Activated naive CD8-positive, alpha-beta T cell treated with anti-CD3 and anti-CD28 coated beads, Interleukin-2, amount 50 U/mL, for 24 hours (primary cell): ENCODE results near the gene THBS2.
A peak's percentile ranks its signal among the peaks of the same experiment; 100 is the strongest.
"Not testable (repeated sequence)": the region's sequence is repeated elsewhere in the genome, so short reads cannot be mapped to it uniquely, and the experiment has no call there.

Source experiments
- ATAC-seq: fragments of 150-1000 bp; cut with Tn5 transposase; one replicate; pipeline ENCODE4 v1.10.0; 2021
- DNase-seq: peaks from one replicate; pipeline ENCODE4 v3.0.0; 2021
- H3K27ac Mint-ChIP-seq: one replicate; pipeline ENCODE4 v1.8.0; 2021; ENCODE audit warnings: mild to moderate bottlenecking, mixed read lengths
- H3K27me3 Mint-ChIP-seq: one replicate; pipeline ENCODE4 v1.8.0; 2021; ENCODE audit warnings: mixed read lengths
- H3K36me3 Mint-ChIP-seq: one replicate; pipeline ENCODE4 v1.8.0; 2021; ENCODE audit warnings: low read depth, mixed read lengths
- H3K4me1 Mint-ChIP-seq: one replicate; pipeline ENCODE4 v1.8.0; 2021; ENCODE audit warnings: mixed read lengths
- H3K4me3 Mint-ChIP-seq: one replicate; pipeline ENCODE4 v1.8.0; 2021; ENCODE audit warnings: mild to moderate bottlenecking, moderate library complexity, mixed read lengths
- H3K9me3 Mint-ChIP-seq: one replicate; pipeline ENCODE4 v1.8.0; 2021; ENCODE audit warnings: mixed read lengths

THBS2 gene

DNA sequence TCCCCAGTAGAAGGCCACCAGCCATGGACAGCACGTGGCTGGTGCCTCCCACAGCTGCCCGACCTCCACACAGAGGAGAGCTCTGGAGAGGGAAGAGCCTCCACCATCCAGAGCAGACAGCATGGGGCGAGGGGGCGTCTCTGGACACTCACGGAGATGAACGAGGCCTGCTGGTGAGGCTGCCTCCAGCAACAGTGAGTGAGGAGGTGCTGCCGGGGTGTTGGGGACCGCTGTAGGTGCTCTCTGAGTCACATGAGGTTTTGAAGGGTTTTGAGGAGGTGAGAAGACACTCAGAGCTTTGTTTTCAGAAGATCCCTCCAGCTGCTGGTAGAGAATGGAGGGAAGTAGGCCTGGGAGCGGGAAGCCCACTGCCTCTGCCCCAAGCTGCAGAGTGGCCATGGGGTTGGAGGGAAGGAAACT is 65.6 kb downstream of the THBS2 start:
- Mint-ChIP-seq H3K36me3 (no peaks in the 10 kb centered on the region), H3K27ac (no peak overlapping the region), H3K9me3 (no peaks in the 10 kb centered on the region), H3K27me3 (no peaks in the 10 kb centered on the region), H3K4me1 (peaks cover 6% of the 10 kb centered on the region), H3K4me3 (no peak overlapping the region)
- no peak for DNase-seq
- ATAC-seq, result peak; percentile 38

GRCh38 chr6:169186496-169187169 is 67.0 kb downstream of the THBS2 start:
- H3K9me3 Mint-ChIP-seq, result no peaks in the 10 kb centered on the region
- no peak overlapping the region for H3K27ac Mint-ChIP-seq
- peaks cover 6% of the 10 kb centered on the region for H3K4me1 Mint-ChIP-seq
- DNase-seq (no peak), ATAC-seq (no peak)
- no peaks in the 10 kb centered on the region for H3K36me3 Mint-ChIP-seq
- H3K4me3 Mint-ChIP-seq, result no peak overlapping the region
- H3K27me3 Mint-ChIP-seq, result no peaks in the 10 kb centered on the region

GRCh38 chr6:169185692-169186485 is 67.8 kb downstream of the THBS2 start:
- Mint-ChIP-seq H3K9me3 (no peaks in the 10 kb centered on the region), H3K4me1 (peaks cover 6% of the 10 kb centered on the region), H3K27ac (no peak overlapping the region), H3K27me3 (no peaks in the 10 kb centered on the region), H3K4me3 (no peak overlapping the region), H3K36me3 (no peaks in the 10 kb centered on the region)
- ATAC-seq (no peak), DNase-seq (no peak)

DNA sequence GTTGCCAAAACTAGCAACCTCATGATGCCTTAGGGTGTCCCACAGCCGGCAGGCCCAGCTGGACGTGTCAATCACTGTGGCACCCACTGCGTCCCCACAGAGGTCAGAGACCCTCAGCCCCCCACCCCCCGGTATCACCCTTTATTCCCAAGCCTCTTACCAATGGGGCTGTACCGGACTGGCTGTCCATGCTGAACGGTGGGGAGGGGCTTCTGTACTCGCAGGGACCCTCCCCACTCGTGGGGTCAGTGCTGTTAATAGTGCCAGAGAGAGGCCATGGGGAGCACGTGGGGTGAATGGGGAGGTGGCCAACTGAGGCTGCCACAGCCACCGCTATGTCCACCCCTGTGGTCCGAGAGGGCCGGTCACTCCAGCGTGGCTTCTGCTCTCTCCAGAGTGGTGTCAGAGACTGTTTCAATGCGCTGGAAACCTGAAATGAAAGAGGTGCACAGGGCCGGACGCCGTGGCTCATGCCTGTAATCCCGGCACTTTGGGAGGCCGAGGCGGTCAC is 68.6 kb downstream of the THBS2 start:
- H3K9me3 Mint-ChIP-seq, result no peaks in the 10 kb centered on the region
- H3K27ac Mint-ChIP-seq, result no peak overlapping the region
- H3K27me3 Mint-ChIP-seq, result no peaks in the 10 kb centered on the region
- no peaks in the 10 kb centered on the region for H3K36me3 Mint-ChIP-seq
- peaks cover 6% of the 10 kb centered on the region for H3K4me1 Mint-ChIP-seq
- DNase-seq, result no peak
- H3K4me3 Mint-ChIP-seq, result no peak overlapping the region
- ATAC-seq, result no peak

- ATAC-seq (no peak), DNase-seq (no peak)
- Mint-ChIP-seq H3K4me3 (no peak overlapping the region), H3K36me3 (no peaks in the 10 kb centered on the region), H3K9me3 (no peaks in the 10 kb centered on the region), H3K27me3 (no peaks in the 10 kb centered on the region), H3K27ac (no peak overlapping the region), H3K4me1 (peaks cover 6% of the 10 kb centered on the region)
These were observed 69.2 kb downstream of the THBS2 start for GRCh38 chr6:169184419-169184818.

- Mint-ChIP-seq H3K4me3 (no peak overlapping the region), H3K27ac (no peak overlapping the region), H3K36me3 (no peaks in the 10 kb centered on the region), H3K9me3 (no peaks in the 10 kb centered on the region), H3K4me1 (peaks cover 3% of the 10 kb centered on the region), H3K27me3 (peaks cover 5% of the 10 kb centered on the region)
- no peak for DNase-seq
- no peak for ATAC-seq
These were observed 70.4 kb downstream of the THBS2 start for GRCh38 chr6:169183233-169183632.

DNA sequence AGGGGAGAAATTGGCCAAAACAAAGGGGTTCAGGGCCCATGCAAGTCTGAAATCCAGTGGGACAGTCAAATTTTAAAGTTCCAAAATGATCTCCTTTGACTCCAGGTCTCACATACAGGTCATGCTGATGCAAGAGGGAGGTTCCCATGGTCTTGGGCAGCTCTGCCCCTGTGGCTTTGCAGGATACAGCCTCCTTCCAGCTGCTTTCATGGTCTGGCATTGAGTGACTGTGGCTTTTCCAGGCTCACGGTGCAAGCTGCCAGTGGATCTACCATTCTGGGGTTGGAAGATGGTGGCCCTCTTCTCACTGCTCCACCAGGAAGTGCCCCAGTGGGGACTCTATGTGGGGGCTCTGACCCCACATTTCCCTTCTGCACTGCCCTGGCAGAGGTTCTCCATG is 73.8 kb downstream of the THBS2 start:
- not testable (repeated sequence) for ATAC-seq, H3K27me3 Mint-ChIP-seq, H3K36me3 Mint-ChIP-seq, H3K4me1 Mint-ChIP-seq, H3K27ac Mint-ChIP-seq, DNase-seq, H3K4me3 Mint-ChIP-seq, H3K9me3 Mint-ChIP-seq

DNA sequence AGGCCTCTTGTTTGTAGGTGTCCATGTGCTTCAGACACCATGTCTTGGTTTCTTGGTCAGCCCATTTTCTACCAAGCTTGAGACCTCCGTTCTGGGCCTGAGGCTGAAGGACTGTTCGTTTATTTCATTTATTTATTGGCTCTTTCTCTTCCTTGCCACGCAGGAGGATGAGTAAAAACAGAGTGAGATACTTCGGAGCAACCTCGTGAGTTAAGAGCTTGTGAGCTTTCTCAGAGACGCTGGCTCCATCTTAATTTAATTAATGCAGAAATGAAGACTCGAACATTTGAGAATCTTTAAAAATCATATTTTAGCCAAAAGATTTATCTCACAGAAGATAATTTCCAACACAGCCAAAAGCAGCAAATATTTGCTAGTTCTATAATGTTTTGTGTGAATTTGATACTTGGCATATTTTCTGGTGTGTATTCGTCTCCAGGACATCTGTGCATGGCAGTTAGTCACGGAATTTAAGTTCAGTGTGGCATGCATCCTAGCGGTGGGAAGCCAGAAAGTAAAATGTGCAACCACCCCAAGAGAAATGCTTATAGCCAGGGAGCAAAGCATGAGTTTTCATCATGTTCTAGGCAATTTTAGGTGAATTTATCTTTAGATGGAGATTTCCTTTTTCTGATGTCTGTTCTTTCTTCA is 76.0 kb downstream of the THBS2 start:
- no peaks in the 10 kb centered on the region for H3K36me3 Mint-ChIP-seq
- no peak overlapping the region for H3K27ac Mint-ChIP-seq
- no peaks in the 10 kb centered on the region for H3K4me1 Mint-ChIP-seq
- H3K27me3 Mint-ChIP-seq, result peaks cover 5% of the 10 kb centered on the region
- ATAC-seq, result no peak
- H3K9me3 Mint-ChIP-seq, result no peaks in the 10 kb centered on the region
- no peak for DNase-seq
- no peak overlapping the region for H3K4me3 Mint-ChIP-seq

GRCh38 chr6:169176361-169176991 is 77.2 kb downstream of the THBS2 start:
- Mint-ChIP-seq H3K27me3 (peaks cover 5% of the 10 kb centered on the region), H3K4me3 (no peak overlapping the region), H3K4me1 (no peaks in the 10 kb centered on the region), H3K27ac (no peak overlapping the region), H3K36me3 (no peaks in the 10 kb centered on the region), H3K9me3 (no peaks in the 10 kb centered on the region)
- DNase-seq (no peak), ATAC-seq (no peak)

DNA sequence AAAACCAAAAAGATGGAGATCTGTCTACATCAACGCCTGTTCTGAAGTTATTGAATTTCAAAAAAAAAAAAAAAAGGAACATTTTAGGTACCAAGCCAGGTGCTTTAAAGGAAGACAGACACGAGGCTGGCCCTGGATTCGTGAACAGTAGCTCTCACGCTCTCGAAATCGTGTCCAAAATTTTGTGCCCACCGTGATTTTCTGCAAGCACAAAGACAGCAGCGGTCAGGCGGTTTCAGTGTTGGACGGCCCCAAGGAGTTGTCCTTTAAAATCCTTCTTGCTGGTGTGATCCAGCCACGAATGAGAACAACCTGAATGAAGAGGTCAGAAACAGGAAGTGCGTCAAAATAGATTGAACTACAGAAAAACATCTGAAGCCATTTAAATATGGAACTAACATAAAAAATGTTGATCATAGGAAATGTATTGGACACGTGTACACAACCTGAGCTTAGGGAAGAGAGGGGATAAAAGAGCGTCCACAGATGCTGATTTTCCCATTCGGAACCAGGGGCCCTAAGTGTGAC is 78.2 kb downstream of the THBS2 start:
- no peaks in the 10 kb centered on the region for H3K9me3 Mint-ChIP-seq
- no peaks in the 10 kb centered on the region for H3K36me3 Mint-ChIP-seq
- H3K27me3 Mint-ChIP-seq, result peaks cover 5% of the 10 kb centered on the region
- H3K27ac Mint-ChIP-seq, result no peak overlapping the region
- DNase-seq (no peak), ATAC-seq (no peak)
- no peaks in the 10 kb centered on the region for H3K4me1 Mint-ChIP-seq
- no peak overlapping the region for H3K4me3 Mint-ChIP-seq

DNA sequence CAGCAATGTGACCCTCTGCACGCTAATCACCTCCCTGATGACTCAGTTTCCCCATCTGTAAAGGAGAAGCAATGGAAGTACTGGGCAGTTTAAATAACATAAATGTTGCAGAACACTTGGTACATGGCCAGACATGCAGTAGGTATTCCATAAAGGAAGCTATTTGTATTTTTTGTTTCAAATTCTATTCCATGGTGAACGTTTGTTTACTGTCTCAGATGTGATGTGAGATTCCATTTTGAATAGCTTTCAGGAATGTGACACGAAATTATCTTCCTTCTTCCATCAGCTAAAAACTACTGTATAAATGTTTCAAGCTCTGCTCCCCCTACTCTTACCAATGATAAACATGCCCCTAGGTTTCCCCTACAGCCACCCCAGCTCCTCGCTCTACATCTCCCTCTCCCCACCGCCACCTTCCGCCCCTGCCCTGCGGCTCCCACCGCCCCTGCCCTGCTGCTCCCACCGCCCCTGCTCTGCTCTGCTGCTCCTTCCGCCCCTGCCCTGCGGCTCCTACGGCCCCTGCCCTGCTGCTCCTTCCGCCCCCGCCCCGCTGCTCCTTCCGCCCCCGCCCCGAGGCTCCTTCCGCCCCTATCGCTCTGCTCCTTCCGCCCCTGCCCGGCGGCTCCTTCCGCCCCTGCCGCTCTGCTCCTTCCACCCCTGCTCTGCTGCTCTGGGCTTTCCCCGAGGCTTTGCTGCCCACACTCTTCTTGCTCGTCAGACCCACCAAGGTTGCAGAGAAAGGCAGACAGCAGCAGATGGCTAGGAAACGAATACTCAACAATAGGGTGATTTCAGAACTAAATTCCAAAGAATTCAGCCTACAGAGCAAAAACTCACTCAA is 78.9 kb downstream of the THBS2 start:
- no peak for ATAC-seq
- Mint-ChIP-seq H3K27ac (no peak overlapping the region), H3K27me3 (peaks cover 5% of the 10 kb centered on the region), H3K4me3 (no peak overlapping the region), H3K36me3 (no peaks in the 10 kb centered on the region), H3K4me1 (no peaks in the 10 kb centered on the region), H3K9me3 (no peaks in the 10 kb centered on the region)
- no peak for DNase-seq

DNA sequence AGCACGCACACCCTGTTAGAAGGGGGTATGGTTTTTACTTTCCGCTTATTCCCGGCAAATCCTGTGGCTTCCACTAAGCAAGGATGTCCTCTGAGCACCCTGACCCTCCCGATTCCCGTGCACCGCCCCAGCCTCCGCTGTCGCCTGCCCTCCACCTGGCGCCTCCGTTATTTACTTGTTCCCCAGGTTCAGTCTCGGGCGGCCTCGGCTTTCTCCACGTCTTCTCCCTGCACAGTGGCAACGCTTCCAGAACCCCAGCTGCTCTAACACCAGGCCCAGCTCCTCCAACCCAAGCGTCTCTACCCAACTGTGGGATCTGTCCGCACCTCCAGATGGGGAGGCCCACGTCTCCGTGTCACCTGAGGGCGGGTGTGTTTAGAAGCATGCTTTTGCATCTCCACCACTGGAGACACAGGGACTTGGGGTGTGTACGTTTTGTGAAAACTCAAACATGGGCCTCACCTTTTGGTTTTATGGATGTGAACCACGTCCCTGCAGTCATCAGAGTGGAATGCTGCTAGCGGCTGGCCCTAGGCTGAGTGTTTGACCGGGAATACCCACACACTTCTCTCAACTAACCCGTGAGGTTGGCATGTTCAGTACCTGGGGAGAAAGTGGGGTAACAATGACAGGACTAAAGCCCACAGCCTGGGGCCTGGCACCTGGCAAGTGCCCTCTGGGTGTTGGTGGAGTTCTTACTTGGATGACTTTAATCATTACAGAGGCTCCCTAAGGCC is 79.9 kb downstream of the THBS2 start:
- Mint-ChIP-seq H3K9me3 (no peaks in the 10 kb centered on the region), H3K27me3 (peaks cover 2% of the 10 kb centered on the region), H3K4me3 (no peak overlapping the region), H3K27ac (no peak overlapping the region), H3K36me3 (no peaks in the 10 kb centered on the region), H3K4me1 (no peaks in the 10 kb centered on the region)
- DNase-seq, result no peak
- no peak for ATAC-seq

DNA sequence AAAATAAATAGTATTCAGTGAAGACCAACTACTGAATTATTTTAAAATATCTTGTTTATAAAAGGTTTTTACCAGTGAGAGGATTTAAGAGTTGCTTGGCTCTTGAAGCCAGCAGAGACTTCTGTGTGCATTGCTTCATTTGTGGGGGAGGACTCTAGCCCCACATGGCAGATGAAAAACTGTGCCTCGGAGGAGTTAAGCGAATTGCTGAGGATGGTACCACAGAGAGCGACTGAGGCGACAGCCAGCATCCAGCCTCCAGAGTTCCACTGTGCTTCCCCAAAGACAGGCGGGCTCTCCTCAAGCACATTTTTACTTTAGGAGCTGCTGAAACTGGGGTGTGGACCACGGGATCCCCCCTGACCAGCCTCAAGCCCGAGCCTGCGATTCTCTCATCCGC is 80.7 kb downstream of the THBS2 start:
- no peak for ATAC-seq
- Mint-ChIP-seq H3K36me3 (no peaks in the 10 kb centered on the region), H3K27me3 (no peaks in the 10 kb centered on the region), H3K4me3 (no peak overlapping the region), H3K4me1 (no peaks in the 10 kb centered on the region), H3K27ac (no peak overlapping the region), H3K9me3 (no peaks in the 10 kb centered on the region)
- DNase-seq, result no peak
